ENCODE data around the gene ALDH1B1. TPM values are rescaled to one million over a fixed set of nuclear protein-coding genes. Genes with fewer than 3 reads are reported as not detected.

ALDH1B1 gene
- total RNA-seq, 3 donors from 2014 or later, result 10.2 to 18.4 (median 11.0) TPM

DNA sequence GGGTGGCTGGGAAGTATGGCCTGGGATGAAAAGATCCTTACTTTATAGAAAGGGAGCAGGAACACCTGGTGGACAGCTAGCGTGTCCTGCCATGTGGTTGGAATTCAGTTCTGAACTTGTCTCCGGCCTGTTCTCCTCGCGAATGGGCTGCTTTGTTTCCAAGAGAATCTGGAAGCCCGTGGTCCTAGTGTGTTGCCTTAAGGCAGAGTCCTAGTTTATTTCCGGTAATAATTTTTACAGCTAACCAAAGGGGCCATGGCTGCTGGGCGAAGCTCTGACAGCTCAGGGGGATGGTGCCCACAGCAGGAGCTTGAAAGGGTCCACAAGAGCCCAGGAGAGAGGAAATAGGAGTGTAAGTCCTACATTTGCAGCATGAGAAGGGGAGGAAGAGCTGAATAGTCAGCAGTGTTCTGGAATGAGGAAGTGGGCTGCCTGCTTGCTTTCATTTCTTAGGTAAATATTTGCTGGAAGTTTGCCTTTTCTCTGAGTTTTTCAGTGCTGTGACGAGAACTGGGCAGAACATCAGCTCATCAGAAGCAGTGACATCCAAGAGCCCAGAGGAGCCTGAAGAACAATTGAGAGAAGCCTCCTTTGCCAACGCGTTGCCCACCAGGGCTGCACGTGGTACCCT lies 44.8 kb downstream of the ALDH1B1 start:
- H3K9me3 ChIP-seq, result no peaks in the 10 kb centered on the region
- no peaks in the 10 kb centered on the region for H3K36me3 ChIP-seq
- intact Hi-C loops (cut with DNase I; ENCODE audit: low total_unique reads), result no loop called here
- TF ChIP-seq POLR2AphosphoS5 (IDR thresholded peaks at IDR 0.05) (no peak), POLR2A (IDR thresholded peaks at IDR 0.05) (no peak)
- TF ChIP-seq, protein P1, sequence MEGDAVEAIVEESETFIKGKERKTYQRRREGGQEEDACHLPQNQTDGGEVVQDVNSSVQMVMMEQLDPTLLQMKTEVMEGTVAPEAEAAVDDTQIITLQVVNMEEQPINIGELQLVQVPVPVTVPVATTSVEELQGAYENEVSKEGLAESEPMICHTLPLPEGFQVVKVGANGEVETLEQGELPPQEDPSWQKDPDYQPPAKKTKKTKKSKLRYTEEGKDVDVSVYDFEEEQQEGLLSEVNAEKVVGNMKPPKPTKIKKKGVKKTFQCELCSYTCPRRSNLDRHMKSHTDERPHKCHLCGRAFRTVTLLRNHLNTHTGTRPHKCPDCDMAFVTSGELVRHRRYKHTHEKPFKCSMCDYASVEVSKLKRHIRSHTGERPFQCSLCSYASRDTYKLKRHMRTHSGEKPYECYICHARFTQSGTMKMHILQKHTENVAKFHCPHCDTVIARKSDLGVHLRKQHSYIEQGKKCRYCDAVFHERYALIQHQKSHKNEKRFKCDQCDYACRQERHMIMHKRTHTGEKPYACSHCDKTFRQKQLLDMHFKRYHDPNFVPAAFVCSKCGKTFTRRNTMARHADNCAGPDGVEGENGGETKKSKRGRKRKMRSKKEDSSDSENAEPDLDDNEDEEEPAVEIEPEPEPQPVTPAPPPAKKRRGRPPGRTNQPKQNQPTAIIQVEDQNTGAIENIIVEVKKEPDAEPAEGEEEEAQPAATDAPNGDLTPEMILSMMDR (IDR thresholded peaks at IDR 0.05), result no peak
- DNase-seq (ENCODE audit: low spot score in 2 of 2), result peak in 1 of 2 donors; percentile 27
- H3K27ac ChIP-seq, result peak overlapping the region; percentile 69 to 70
- peak overlapping the region in 2 of 3 donors; percentile 14 to 21 for H3K4me3 ChIP-seq
- no peaks in the 10 kb centered on the region for H3K27me3 ChIP-seq
- no peaks in the 10 kb centered on the region for H3K4me1 ChIP-seq

DNA sequence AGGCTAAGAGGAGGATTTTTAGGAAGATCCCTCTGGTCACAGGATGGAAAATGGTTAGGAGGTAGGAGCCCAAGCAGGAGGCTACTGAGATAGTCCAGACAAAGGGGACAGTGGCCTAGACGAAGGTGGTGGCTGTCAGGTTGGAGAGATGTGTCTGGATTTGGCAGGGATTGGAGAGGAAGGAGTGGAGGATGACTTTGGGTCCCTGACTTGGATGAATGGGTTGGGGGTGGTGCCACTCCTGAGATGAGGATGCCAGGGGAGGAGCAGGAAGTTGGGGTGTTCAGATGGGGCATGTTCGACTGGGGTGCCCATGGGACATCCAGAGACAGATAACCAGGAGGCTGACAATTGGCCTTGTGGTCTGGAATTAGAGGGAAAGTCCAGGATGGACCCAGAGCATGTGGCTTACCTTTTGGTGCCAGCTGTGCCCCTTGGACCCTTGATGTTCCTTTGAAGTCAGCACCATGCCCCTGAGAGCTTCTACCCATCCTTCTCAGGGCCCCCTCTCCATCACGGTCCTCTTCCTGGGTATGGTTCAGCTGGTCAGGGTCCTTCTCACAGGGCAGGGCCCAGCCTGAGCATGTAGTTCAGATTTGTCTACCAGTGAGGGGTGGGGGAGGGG lies 46.9 kb downstream of the ALDH1B1 start:
- no peaks in the 10 kb centered on the region for H3K27me3 ChIP-seq
- intact Hi-C loops (cut with DNase I; ENCODE audit: low total_unique reads), result no loop called here
- TF ChIP-seq, protein P1 (IDR thresholded peaks at IDR 0.05), result no peak
- TF ChIP-seq POLR2A (IDR thresholded peaks at IDR 0.05) (no peak), POLR2AphosphoS5 (IDR thresholded peaks at IDR 0.05) (no peak)

DNA sequence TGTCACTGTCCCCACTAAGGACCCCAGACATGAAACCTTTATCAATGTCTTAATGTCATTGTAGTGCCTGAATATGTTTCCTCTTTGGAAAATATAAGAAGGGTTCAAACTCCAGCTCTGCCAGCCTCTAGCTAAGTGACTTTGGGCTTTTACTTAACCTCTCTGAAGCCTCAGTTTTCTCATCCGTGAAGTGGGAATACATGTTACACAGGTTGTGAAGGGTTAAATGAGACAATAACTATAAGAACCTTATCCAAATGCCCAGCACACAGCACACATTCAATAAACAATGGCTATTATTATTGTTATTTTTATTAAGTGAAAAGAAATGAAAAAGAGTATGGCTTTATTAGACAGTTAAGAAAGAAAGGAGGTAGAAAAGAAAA lies 47.4 kb downstream of the ALDH1B1 start:
- H3K4me3 ChIP-seq, result no peak overlapping the region
- no peak for DNase-seq (ENCODE audit: low spot score in 2 of 2)
- H3K9me3 ChIP-seq, result no peaks in the 10 kb centered on the region
- no peaks in the 10 kb centered on the region for H3K27me3 ChIP-seq
- intact Hi-C loops (cut with DNase I; ENCODE audit: low total_unique reads), result no loop called here
- no peak overlapping the region for H3K27ac ChIP-seq
- TF ChIP-seq, protein P1 (IDR thresholded peaks at IDR 0.05), result no peak
- TF ChIP-seq POLR2AphosphoS5 (IDR thresholded peaks at IDR 0.05), result no peak
- no peak for TF ChIP-seq POLR2A (IDR thresholded peaks at IDR 0.05)
- no peaks in the 10 kb centered on the region for H3K4me1 ChIP-seq
- H3K36me3 ChIP-seq, result no peaks in the 10 kb centered on the region

More for the DNA sequence above, 46.9 kb downstream of the ALDH1B1 start:
- no peaks in the 10 kb centered on the region for H3K4me1 ChIP-seq
- H3K4me3 ChIP-seq, result no peak overlapping the region
- H3K36me3 ChIP-seq, result no peaks in the 10 kb centered on the region
- no peak overlapping the region for H3K27ac ChIP-seq
- H3K9me3 ChIP-seq, result no peaks in the 10 kb centered on the region
- DNase-seq (ENCODE audit: low spot score in 2 of 2), result no peak

DNA sequence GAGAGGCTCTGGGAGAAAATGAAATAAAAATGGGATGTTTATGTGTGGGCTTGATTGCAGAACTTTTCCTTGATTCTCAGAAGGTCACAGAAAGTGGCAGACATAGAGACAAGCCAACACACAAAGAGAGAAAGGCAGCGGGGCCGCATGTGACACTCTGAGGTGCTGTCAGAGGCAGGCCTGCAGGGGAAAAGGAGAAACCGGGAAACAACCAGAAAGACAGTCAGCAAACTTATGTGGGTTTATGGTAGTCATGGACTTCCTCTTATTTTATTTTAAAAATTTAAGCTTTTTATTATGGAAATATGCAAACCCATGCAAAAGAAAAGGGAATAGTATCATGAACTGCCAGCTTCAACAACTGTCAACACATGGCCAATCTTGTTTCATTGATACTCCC lies 48.0 kb downstream of the ALDH1B1 start:
- Histone ChIP-seq H3K36me3 (no peaks in the 10 kb centered on the region), H3K4me3 (no peak overlapping the region), H3K27ac (no peak overlapping the region), H3K9me3 (no peaks in the 10 kb centered on the region), H3K27me3 (no peaks in the 10 kb centered on the region), H3K4me1 (no peaks in the 10 kb centered on the region)
- intact Hi-C loops (cut with DNase I; ENCODE audit: low total_unique reads), result no loop called here
- TF ChIP-seq POLR2AphosphoS5 (IDR thresholded peaks at IDR 0.05) (no peak), POLR2A (IDR thresholded peaks at IDR 0.05) (no peak)
- TF ChIP-seq, protein P1 (IDR thresholded peaks at IDR 0.05), result no peak
- DNase-seq (ENCODE audit: low spot score in 2 of 2), result no peak

DNA sequence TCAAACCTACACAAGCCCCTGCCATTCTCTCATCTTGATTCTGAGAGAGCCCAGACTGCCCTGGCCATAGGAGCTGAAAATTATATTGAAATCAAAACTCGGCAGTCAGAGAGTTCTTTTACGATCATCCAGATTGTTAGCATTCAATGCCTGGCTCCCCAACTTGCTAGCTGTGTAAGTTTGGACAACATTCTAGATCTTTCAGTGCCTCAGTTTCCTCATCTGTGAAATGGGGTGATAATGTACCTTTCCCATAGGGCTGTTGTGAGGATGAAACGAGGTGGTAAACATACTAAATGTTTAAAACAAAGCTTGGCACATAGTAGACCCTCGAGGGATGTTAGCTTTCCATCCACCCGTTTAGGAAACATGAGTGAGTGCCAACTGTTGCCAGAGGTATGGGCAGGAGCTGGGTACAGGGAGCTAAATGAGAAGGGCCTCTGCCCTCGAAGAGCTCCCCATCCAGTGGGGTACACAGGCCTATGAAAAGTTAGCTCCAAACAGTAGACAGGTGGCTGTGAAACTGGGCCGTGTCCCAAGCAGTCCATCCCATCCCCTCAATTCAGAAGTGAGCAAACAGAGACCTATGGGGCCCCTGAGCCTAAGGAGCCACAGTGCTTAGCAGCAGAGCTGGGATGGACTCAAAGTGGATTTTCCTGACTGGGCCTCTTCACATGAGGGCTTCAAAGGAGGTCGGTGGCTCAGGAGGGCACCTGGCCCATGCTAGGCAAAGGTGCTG lies 49.0 kb downstream of the ALDH1B1 start:
- Histone ChIP-seq H3K4me3 (no peak overlapping the region), H3K27me3 (no peaks in the 10 kb centered on the region), H3K9me3 (no peaks in the 10 kb centered on the region), H3K27ac (no peak overlapping the region), H3K4me1 (no peaks in the 10 kb centered on the region), H3K36me3 (no peaks in the 10 kb centered on the region)
- DNase-seq (ENCODE audit: low spot score in 2 of 2), result no peak
- TF ChIP-seq, protein P1 (IDR thresholded peaks at IDR 0.05), result no peak
- TF ChIP-seq POLR2A (IDR thresholded peaks at IDR 0.05) (no peak), POLR2AphosphoS5 (IDR thresholded peaks at IDR 0.05) (no peak)
- intact Hi-C loops (cut with DNase I; ENCODE audit: low total_unique reads), result no loop called here

Data from breast epithelium (tissue), 4 donors.